ENCODE results near the gene TMSB4X.

The TMSB4X gene

DNA sequence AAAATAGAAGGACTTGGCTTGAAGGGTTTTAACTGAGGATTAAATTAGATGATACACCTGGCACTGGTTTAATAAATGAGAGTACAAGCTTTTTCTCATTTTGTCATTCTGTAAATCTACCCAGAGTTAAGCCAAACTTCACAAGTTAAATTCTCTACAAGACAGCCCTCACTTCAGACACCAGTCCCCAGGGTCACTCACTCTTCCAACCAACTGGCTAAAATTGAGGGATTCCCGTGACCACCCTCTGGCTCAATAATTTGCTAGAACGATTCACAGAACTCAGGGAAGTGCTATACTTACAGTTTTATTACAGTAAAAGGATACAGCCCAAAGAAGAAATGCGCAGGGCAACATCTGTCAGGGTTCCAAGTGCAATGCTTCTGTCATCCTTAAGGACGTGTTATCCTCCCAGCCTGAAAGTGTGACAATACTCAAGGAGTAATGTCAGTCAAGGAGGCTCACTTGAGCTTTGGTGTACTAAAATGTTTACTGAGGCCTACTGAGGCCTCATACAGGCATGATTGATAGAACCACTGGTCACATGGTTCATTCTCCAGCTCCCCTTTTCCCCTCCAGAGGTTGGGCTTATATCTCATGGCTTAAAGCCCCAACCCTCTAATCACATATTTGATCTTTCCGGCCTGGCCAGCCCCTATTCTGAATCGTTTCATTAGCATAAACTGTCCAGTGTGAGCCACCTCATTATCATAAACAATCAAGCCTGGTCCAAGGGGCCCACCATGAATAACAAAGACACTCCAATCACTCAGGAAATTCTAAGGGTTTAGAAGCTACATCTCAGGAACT lies 9.6 kb upstream of the TMSB4X start:
- no peaks in the 10 kb centered on the region for H3K36me3 ChIP-seq (ENCODE audit: control insufficient read depth, low read length)
- peak overlapping the region; percentile 11; the same call in 1 of the 2 replicates for H3K4me2 ChIP-seq (ENCODE audit: low read length)
- no peaks in the 10 kb centered on the region for H3K9me2 ChIP-seq (replicated peaks; ENCODE audit: control insufficient read depth, low read length)
- H3K27ac ChIP-seq (ENCODE audit: low read depth, low read length): no peak overlapping the region
- no peaks in the 10 kb centered on the region for H4K20me1 ChIP-seq (ENCODE audit: control insufficient read depth, insufficient read depth, low read depth, low read length)
- H3K4me1 ChIP-seq (ENCODE audit: control insufficient read depth, low read length): peaks cover 72% of the 10 kb centered on the region
- H3F3A ChIP-seq (ENCODE audit: control insufficient read depth, insufficient read depth): peaks cover 6% of the 10 kb centered on the region
- H3K4me3 ChIP-seq (ENCODE audit: low read length): no peak overlapping the region
- no peaks in the 10 kb centered on the region for H3K27me3 ChIP-seq (ENCODE audit: control insufficient read depth, low read length)
- no peaks in the 10 kb centered on the region for H3K9me3 ChIP-seq (ENCODE audit: control insufficient read depth, insufficient read depth, low read length)
- no peak for TF ChIP-seq EZH2phosphoT487 (IDR thresholded peaks at IDR 0.05; ENCODE audit: borderline replicate concordance, low read length)
- H3K79me2 ChIP-seq (ENCODE audit: control insufficient read depth, low read length): no peaks in the 10 kb centered on the region

DNA sequence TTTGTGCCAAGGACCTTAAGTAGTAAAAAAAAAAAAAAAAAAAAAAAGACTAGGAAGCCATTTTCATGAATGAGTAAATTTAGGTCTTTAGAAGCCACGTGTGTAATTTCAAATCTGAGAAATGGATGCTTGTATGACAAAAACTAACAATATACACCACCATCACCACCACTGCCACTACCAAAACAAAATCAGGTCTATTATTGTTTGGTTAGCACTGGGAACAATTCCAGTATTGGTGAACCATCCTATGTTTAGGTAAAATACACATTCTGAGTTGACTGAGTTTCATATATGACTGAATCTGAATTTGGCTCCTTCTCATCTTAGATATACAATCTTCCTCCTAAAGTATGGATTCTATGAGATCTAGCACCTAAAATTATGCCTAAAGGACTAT lies 8.8 kb upstream of the TMSB4X start:
- Histone ChIP-seq H3K4me1 (ENCODE audit: control insufficient read depth, low read length) (peaks cover 72% of the 10 kb centered on the region), H3K27ac (ENCODE audit: low read depth, low read length) (no peak overlapping the region), H3K9me3 (ENCODE audit: control insufficient read depth, insufficient read depth, low read length) (no peaks in the 10 kb centered on the region)

DNA sequence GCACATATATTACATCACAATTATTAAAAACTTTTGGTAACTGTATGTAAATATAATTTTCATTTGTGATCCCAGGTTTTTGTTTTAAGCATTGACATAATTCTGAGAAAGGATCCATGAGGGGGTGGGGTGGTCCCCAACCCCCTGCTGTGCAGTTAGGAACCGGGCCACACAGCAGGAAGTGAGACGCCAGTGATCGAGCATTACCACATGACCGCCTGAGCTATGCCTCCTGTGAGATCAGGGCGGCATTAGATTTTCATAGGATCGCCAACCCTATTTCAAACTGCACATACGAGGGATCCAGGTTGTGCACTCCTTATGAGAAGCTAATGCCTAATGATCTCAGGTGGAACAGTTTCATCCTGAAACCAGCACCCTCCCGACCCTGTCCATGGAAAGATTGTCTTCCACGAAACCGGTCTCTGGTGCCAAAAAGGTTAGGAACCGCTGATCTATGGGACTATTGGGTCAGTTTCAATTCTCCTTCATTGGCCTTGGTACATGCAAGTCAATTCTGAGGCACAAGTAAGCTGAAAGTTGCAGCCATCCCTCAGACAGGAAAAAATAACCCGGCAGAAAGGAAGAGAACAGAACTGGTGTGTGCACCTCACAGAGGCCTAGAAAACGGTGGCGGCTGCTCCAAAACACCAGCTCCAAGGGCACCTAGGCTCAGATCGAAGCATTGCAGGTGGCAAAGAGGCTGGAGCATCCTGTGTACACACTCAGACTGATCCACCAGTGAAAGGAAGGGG lies 7.0 kb upstream of the TMSB4X start:
- peaks cover 6% of the 10 kb centered on the region for H3K79me2 ChIP-seq (ENCODE audit: control insufficient read depth, low read length)
- TF ChIP-seq, protein P1, sequence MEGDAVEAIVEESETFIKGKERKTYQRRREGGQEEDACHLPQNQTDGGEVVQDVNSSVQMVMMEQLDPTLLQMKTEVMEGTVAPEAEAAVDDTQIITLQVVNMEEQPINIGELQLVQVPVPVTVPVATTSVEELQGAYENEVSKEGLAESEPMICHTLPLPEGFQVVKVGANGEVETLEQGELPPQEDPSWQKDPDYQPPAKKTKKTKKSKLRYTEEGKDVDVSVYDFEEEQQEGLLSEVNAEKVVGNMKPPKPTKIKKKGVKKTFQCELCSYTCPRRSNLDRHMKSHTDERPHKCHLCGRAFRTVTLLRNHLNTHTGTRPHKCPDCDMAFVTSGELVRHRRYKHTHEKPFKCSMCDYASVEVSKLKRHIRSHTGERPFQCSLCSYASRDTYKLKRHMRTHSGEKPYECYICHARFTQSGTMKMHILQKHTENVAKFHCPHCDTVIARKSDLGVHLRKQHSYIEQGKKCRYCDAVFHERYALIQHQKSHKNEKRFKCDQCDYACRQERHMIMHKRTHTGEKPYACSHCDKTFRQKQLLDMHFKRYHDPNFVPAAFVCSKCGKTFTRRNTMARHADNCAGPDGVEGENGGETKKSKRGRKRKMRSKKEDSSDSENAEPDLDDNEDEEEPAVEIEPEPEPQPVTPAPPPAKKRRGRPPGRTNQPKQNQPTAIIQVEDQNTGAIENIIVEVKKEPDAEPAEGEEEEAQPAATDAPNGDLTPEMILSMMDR (IDR thresholded peaks at IDR 0.05; ENCODE audit: low read depth, low read length, poor library complexity, severe bottlenecking): no peak
- TF ChIP-seq EZH2phosphoT487 (IDR thresholded peaks at IDR 0.05; ENCODE audit: borderline replicate concordance, low read length): no peak

More for the DNA sequence above, 8.8 kb upstream of the TMSB4X start:
- no peaks in the 10 kb centered on the region for H4K20me1 ChIP-seq (ENCODE audit: control insufficient read depth, insufficient read depth, low read depth, low read length)
- no peaks in the 10 kb centered on the region for H3K27me3 ChIP-seq (ENCODE audit: control insufficient read depth, low read length)
- no peak overlapping the region for H3K4me3 ChIP-seq (ENCODE audit: low read length)
- TF ChIP-seq, protein P1 (IDR thresholded peaks at IDR 0.05; ENCODE audit: low read depth, low read length, poor library complexity, severe bottlenecking): no peak
- no peak for TF ChIP-seq EZH2phosphoT487 (IDR thresholded peaks at IDR 0.05; ENCODE audit: borderline replicate concordance, low read length)
- no peak overlapping the region for H3K4me2 ChIP-seq (ENCODE audit: low read length)
- no peaks in the 10 kb centered on the region for H3K9me2 ChIP-seq (replicated peaks; ENCODE audit: control insufficient read depth, low read length)
- no peaks in the 10 kb centered on the region for H3K79me2 ChIP-seq (ENCODE audit: control insufficient read depth, low read length)
- peaks cover 8% of the 10 kb centered on the region for H3F3A ChIP-seq (ENCODE audit: control insufficient read depth, insufficient read depth)
- no peaks in the 10 kb centered on the region for H3K36me3 ChIP-seq (ENCODE audit: control insufficient read depth, low read length)

More for the DNA sequence above, 7.0 kb upstream of the TMSB4X start:
- Histone ChIP-seq H3F3A (ENCODE audit: control insufficient read depth, insufficient read depth) (peaks cover 12% of the 10 kb centered on the region), H3K4me1 (ENCODE audit: control insufficient read depth, low read length) (peaks cover 74% of the 10 kb centered on the region), H3K9me3 (ENCODE audit: control insufficient read depth, insufficient read depth, low read length) (no peaks in the 10 kb centered on the region), H4K20me1 (ENCODE audit: control insufficient read depth, insufficient read depth, low read depth, low read length) (no peaks in the 10 kb centered on the region), H3K9me2 (replicated peaks; ENCODE audit: control insufficient read depth, low read length) (no peaks in the 10 kb centered on the region), H3K4me3 (ENCODE audit: low read length) (peak overlapping the region; percentile 48), H3K36me3 (ENCODE audit: control insufficient read depth, low read length) (no peaks in the 10 kb centered on the region), H3K27ac (ENCODE audit: low read depth, low read length) (no peak overlapping the region), H3K27me3 (ENCODE audit: control insufficient read depth, low read length) (no peaks in the 10 kb centered on the region), H3K4me2 (ENCODE audit: low read length) (peak overlapping the region; percentile 58)
